ENCODE results near the gene JPH4. TPM values are rescaled to one million over a fixed set of nuclear protein-coding genes. Genes with fewer than 3 reads are reported as not detected.

JPH4 gene
- total RNA-seq, 6 experiments from 2014 or later, result 0.07 to 0.20 (median 0.19) TPM; not detected in 3

DNA sequence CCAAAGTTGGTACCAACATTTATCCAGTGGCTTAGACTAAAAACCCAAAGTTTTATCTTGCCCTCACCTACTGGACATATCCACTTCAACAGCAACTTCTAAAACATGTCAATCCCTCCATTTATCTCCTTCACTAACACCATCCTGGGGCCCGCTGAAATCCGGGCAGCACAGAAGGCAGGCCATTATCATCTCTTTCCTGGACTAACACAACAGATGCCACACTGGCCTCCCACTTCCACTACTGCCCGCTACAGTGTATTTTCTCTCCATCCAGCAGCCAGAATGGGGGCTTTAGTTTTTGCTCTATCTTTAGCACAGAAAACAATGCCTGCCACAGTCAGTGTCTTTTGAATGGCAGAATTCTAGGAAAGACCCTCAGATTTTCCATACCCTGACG lies 42.6 kb downstream of the JPH4 start:
- ATAC-seq, result no peak
- WGBS (ENCODE audit: insufficient coverage, low coverage, low lambda C conversion rate, missing lambda C conversion rate), result 67% methylated on average over 4 of the region's 4 CpGs
- H3K4me3 ChIP-seq, result no peak overlapping the region
- H3K27me3 ChIP-seq, result no peaks in the 10 kb centered on the region
- no peak for DNase-seq
- intact Hi-C loops (cut with DNase I), result loop anchor here in 1 of 2 donors (10.0 kb wide), 1 partner anchor 51 kb away; no protein-coding TSS in a partner anchor
- no peaks in the 10 kb centered on the region for H3K36me3 ChIP-seq
- TF ChIP-seq POLR2A (IDR thresholded peaks at IDR 0.05), result no peak
- TF ChIP-seq, protein P1, sequence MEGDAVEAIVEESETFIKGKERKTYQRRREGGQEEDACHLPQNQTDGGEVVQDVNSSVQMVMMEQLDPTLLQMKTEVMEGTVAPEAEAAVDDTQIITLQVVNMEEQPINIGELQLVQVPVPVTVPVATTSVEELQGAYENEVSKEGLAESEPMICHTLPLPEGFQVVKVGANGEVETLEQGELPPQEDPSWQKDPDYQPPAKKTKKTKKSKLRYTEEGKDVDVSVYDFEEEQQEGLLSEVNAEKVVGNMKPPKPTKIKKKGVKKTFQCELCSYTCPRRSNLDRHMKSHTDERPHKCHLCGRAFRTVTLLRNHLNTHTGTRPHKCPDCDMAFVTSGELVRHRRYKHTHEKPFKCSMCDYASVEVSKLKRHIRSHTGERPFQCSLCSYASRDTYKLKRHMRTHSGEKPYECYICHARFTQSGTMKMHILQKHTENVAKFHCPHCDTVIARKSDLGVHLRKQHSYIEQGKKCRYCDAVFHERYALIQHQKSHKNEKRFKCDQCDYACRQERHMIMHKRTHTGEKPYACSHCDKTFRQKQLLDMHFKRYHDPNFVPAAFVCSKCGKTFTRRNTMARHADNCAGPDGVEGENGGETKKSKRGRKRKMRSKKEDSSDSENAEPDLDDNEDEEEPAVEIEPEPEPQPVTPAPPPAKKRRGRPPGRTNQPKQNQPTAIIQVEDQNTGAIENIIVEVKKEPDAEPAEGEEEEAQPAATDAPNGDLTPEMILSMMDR (IDR thresholded peaks at IDR 0.05), result no peak
- H3K27ac ChIP-seq, result no peak overlapping the region
- H3K4me1 ChIP-seq, result no peaks in the 10 kb centered on the region
- no peaks in the 10 kb centered on the region for H3K9me3 ChIP-seq

DNA sequence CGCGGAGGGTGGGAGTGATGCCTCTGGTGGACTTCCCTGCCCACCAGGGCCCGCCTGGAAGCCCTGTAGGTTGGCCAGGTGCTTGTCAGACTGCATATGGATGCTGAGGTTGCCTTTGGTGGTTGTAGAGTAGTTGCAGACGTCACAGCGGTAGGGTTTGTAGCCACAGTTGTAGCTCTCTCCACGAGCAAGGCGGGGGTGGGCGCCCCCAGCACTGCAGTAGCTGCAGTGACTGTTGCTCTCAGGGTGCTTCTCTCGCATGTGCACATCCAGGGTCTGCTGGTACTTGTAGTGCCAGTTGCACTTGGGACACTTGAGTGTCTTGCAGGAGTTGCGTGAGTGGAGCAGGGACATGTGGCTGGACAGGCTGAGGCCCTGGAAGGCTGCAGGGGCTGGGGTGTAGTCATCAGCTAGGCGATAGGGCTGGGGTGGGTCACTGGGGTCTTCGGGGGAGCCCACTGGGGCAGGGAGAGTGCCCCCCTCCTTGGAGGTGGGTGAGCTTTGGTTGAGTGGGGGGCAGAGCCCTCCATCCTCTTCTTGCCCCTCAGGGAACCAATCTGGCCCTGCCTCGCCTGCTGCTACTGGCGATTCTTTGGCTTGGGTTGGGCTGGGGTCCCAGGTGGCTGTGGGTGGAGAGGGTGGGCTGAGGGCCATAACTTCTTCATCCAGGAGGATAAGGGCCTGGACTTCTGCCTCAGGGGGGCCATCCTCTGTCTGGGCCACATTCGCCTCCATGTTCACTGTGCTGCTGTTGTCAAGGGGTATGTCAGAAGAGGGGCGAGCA lies 44.7 kb downstream of the JPH4 start:
- Histone ChIP-seq H3K27ac (no peak overlapping the region), H3K9me3 (no peaks in the 10 kb centered on the region), H3K36me3 (no peaks in the 10 kb centered on the region), H3K4me3 (no peak overlapping the region), H3K27me3 (no peaks in the 10 kb centered on the region), H3K4me1 (no peaks in the 10 kb centered on the region)
- no peak for DNase-seq
- intact Hi-C loops (cut with DNase I), result loop anchor here in 1 of 2 donors (10.0 kb wide), 1 partner anchor 49 kb away; no protein-coding TSS in a partner anchor
- TF ChIP-seq, protein P1 (IDR thresholded peaks at IDR 0.05), result no peak
- no peak for TF ChIP-seq POLR2A (IDR thresholded peaks at IDR 0.05)
- ATAC-seq, result no peak
- WGBS (ENCODE audit: insufficient coverage, low coverage, low lambda C conversion rate, missing lambda C conversion rate), result no CpG with 5 or more reads among the region's 16 CpGs

DNA sequence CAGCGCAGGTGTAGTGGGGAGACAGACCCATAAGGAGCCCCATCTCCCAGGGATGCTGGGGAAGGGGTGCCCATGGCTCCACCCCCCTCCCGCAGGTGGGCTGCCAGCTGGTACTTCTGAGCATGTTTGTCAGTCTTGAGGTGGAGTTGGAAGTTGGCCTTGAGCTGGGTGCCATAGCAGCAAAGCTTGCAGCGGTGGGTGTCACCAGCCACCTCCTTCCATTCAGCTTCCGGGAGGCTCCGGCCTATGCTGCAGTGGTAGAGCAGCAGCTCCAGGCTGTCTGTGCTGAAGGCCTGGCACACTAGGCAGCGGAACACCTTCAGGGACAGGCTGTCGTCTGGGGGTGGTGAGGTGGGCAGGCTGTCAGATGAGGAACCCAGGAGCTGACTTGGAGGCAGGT lies 45.9 kb downstream of the JPH4 start:
- 100% methylated on average over 2 of the region's 7 CpGs for WGBS (ENCODE audit: insufficient coverage, low coverage, low lambda C conversion rate, missing lambda C conversion rate)
- ATAC-seq, result no peak
- Histone ChIP-seq H3K4me1 (no peaks in the 10 kb centered on the region), H3K9me3 (no peaks in the 10 kb centered on the region), H3K4me3 (no peak overlapping the region), H3K27ac (no peak overlapping the region), H3K36me3 (no peaks in the 10 kb centered on the region), H3K27me3 (no peaks in the 10 kb centered on the region)
- no peak for DNase-seq
- intact Hi-C loops (cut with DNase I), result loop anchor here in 1 of 2 donors (10.0 kb wide), 1 partner anchor 48 kb away; no protein-coding TSS in a partner anchor
- no peak for TF ChIP-seq POLR2A (IDR thresholded peaks at IDR 0.05)
- TF ChIP-seq, protein P1 (IDR thresholded peaks at IDR 0.05), result no peak

DNA sequence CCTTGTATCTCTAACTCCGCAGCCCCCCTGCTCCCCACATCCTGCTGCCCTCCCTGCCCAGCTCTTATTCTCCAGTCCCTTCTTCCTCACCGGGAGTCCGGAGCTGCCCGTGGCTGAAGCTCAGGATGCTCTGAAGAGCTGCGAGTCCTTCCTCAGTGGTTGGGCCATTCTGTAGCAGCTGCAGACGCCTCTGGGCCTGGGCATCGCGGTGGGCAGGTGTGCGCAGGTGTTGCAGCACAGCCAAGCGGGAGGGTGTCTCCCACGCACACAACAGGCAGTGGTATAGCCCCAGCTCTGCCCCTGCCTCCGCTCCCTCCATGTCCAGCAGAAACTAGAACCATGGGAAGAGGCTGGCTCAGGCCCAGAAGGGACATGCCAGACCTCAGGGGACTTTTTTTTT lies 47.2 kb downstream of the JPH4 start:
- TF ChIP-seq POLR2A (IDR thresholded peaks at IDR 0.05), result no peak
- TF ChIP-seq, protein P1 (IDR thresholded peaks at IDR 0.05), result no peak
- no peaks in the 10 kb centered on the region for H3K27me3 ChIP-seq
- intact Hi-C loops (cut with DNase I), result loop anchor here in 1 of 2 donors (10.0 kb wide), 1 partner anchor 47 kb away; no protein-coding TSS in a partner anchor
- DNase-seq (no peak), ATAC-seq (no peak)
- 77% methylated on average over 8 of the region's 12 CpGs for WGBS (ENCODE audit: insufficient coverage, low coverage, low lambda C conversion rate, missing lambda C conversion rate)
- H3K36me3 ChIP-seq, result no peaks in the 10 kb centered on the region
- H3K4me3 ChIP-seq, result no peak overlapping the region
- no peaks in the 10 kb centered on the region for H3K9me3 ChIP-seq
- no peaks in the 10 kb centered on the region for H3K4me1 ChIP-seq
- no peak overlapping the region for H3K27ac ChIP-seq
